H1 (cell line): ENCODE data around the gene TSC22D4. TPM values are rescaled to one million over a fixed set of nuclear protein-coding genes. Genes with fewer than 3 reads are reported as not detected.

Experiments used
- CBX5 ChIP-seq: fragments of 300-800, 300-1000 bp; sonication (generic); IDR thresholded peaks from 2 replicates; pipeline ENCODE4 v1.7.1; 2016; ENCODE audit warnings: antibody characterized with exemption, low read length, low read depth
- CBX8 ChIP-seq: fragments of 300-800, 300-1000 bp; sonication (generic); IDR thresholded peaks from 2 replicates; pipeline ENCODE4 v1.7.1; 2016; ENCODE audit warnings: low read depth, low read length, borderline replicate concordance
- CHD1 ChIP-seq: IDR thresholded peaks from 2 replicates; pipeline ENCODE4 v1.6.1; 2012; ENCODE audit warnings: low read depth, low read length, improper control_type of control experiment
- CREB1 ChIP-seq: IDR thresholded peaks from 2 replicates; pipeline ENCODE4 v1.6.1; 2012; ENCODE audit warnings: inconsistent platforms
- CTBP2 ChIP-seq: IDR thresholded peaks from 2 replicates; pipeline ENCODE4 v1.7.0; 2011; ENCODE audit warnings: borderline replicate concordance, mild to moderate bottlenecking, moderate library complexity, mixed read lengths, low read length; ENCODE audit not compliant: insufficient read depth, insufficient read length
- CTCF ChIP-seq, 3 experiments: IDR thresholded peaks; 1 replicate in 2 of 3; 2 replicates in 1 of 3; pipeline versions ENCODE4 v1.5.1 to v1.6.1; 2011; ENCODE audit warnings: low read length in 3 of 3, mild to moderate bottlenecking in 3 of 3, inconsistent platforms in 2 of 3, low read depth in 1 of 3, moderate library complexity in 1 of 3; ENCODE audit not compliant: insufficient read depth in 1 of 3; ENCODE audit errors: control extremely low read depth in 1 of 3
- EGR1 ChIP-seq: IDR thresholded peaks from 2 replicates; pipeline ENCODE4 v1.6.1; 2011; ENCODE audit warnings: low read depth, low read length, borderline replicate concordance
- HDAC6 ChIP-seq: IDR thresholded peaks from one replicate; pipeline ENCODE4 v1.7.1; 2012; ENCODE audit warnings: low read depth, mild to moderate bottlenecking, inconsistent platforms, low read length, moderate library complexity
- JUND ChIP-seq: IDR thresholded peaks from 2 replicates; pipeline ENCODE4 v1.6.1; 2011; ENCODE audit warnings: mild to moderate bottlenecking, improper control_type of control experiment, low read length
- KDM4A ChIP-seq: IDR thresholded peaks from one replicate; pipeline ENCODE4 v1.7.1; 2012; ENCODE audit warnings: low read depth, mild to moderate bottlenecking, moderate library complexity, low read length, inconsistent platforms; ENCODE audit not compliant: severe bottlenecking
- KDM5A ChIP-seq: fragments of 200-600 bp; IDR thresholded peaks from 2 replicates; pipeline ENCODE4 v1.7.1; 2012; ENCODE audit warnings: mild to moderate bottlenecking, low read length, inconsistent platforms, mixed read lengths
- NRF1 ChIP-seq: IDR thresholded peaks from 2 replicates; pipeline ENCODE4 v1.6.1; 2011; ENCODE audit warnings: mild to moderate bottlenecking, low read depth, low read length, improper control_type of control experiment
- POLR2A ChIP-seq, 2 experiments: IDR thresholded peaks; 1 replicate in 1 of 2; 2 replicates in 1 of 2; pipeline ENCODE4 v1.6.1; 2011; ENCODE audit warnings: low read depth in 2 of 2, low read length in 2 of 2, mild to moderate bottlenecking in 2 of 2; ENCODE audit errors: control extremely low read depth in 1 of 2
- POU5F1 ChIP-seq: IDR thresholded peaks from 2 replicates; pipeline ENCODE4 v1.6.1; 2011; ENCODE audit warnings: low read depth, mild to moderate bottlenecking, low read length, moderate library complexity
- RBBP5 ChIP-seq: IDR thresholded peaks from 2 replicates; pipeline ENCODE4 v1.7.1; 2012; ENCODE audit warnings: low read depth, mild to moderate bottlenecking, inconsistent platforms, low read length, moderate library complexity, borderline replicate concordance
- SIN3A ChIP-seq, 2 experiments: IDR thresholded peaks in 1 of 2; conservative IDR thresholded peaks in 1 of 2; 2 replicates each; pipeline ENCODE4 v1.6.1; 2011 to 2012; ENCODE audit warnings: low read length in 2 of 2, improper control_type of control experiment in 1 of 2, low read depth in 1 of 2, mild to moderate bottlenecking in 1 of 2
- SIX5 ChIP-seq: IDR thresholded peaks from 2 replicates; pipeline ENCODE4 v1.6.1; 2011; ENCODE audit warnings: mild to moderate bottlenecking, low read depth, low read length
- SUZ12 ChIP-seq: fragments of 200-600 bp; sonication (generic); IDR thresholded peaks from 2 replicates; pipeline ENCODE4 v1.6.1; 2012; ENCODE audit warnings: mild to moderate bottlenecking, inconsistent platforms, low read length, moderate library complexity, mixed read lengths
- TAF1 ChIP-seq: IDR thresholded peaks from 2 replicates; pipeline ENCODE4 v1.6.1; 2011; ENCODE audit warnings: mild to moderate bottlenecking, low read depth, low read length
- TBP ChIP-seq: IDR thresholded peaks from 2 replicates; pipeline ENCODE4 v1.6.1; 2011; ENCODE audit warnings: low read depth, low read length, improper control_type of control experiment
- YY1 ChIP-seq: IDR thresholded peaks from 2 replicates; pipeline ENCODE4 v1.6.1; 2011; ENCODE audit warnings: low read depth, mild to moderate bottlenecking, low read length
- ZNF274 ChIP-seq: IDR thresholded peaks from 2 replicates; pipeline ENCODE4 v1.7.0; 2012; ENCODE audit warnings: low read length, borderline replicate concordance; ENCODE audit errors: extremely low read depth
- polyA plus RNA-seq, 7 experiments: library from polyadenylated mRNA; depleted of rRNA in 3 of 7; stranded (reverse) in 5 of 7; unstranded in 2 of 7; fragments of >200 nt in 5 of 7; fragments of 200-250 nt in 2 of 7; gene quantifications; 1 replicate in 5 of 7; 2 replicates in 1 of 7; 4 replicates in 1 of 7; pipeline versions ENCODE4 v1.2.1 to v1.2.3, GENCODE V29; 2011 to 2013; ENCODE audit warnings: missing spikeins in 2 of 7, mixed read lengths in 2 of 7
- total RNA-seq: library from RNA; stranded (reverse); fragmentation: NEBNext Ultra II Directional; extraction: Animal tissue kit (Norgen Biotek cat#: 25700); gene quantifications from 2 replicates; pipeline ENCODE4 v1.2.1, GENCODE V29; 2021
- TF ChIP-seq, protein P1 (sequence below): IDR thresholded peaks from 2 replicates; pipeline ENCODE4 v1.6.1; 2012; ENCODE audit warnings: inconsistent platforms

The TSC22D4 gene
- total and polyA plus RNA-seq, 2 of the 8 experiments (the other 6 are each of a cell fraction or from before 2014, with no cell fraction given) = 13.2 to 20.3 TPM

- TF ChIP-seq POU5F1 = no peak
- TF ChIP-seq JUND = peak; percentile 30; the same call in 1 of the 2 replicates
- TF ChIP-seq CBX5 = no peak
- TF ChIP-seq TAF1 = peak; percentile 63; the same call in 1 of the 2 replicates
- TF ChIP-seq RBBP5 = no peak
- peak; percentile 19 for TF ChIP-seq EGR1
- TF ChIP-seq HDAC6 = no peak
- TF ChIP-seq KDM5A = no peak
- TF ChIP-seq CBX8 = no peak
- TF ChIP-seq SIN3A (conservative IDR thresholded peaks at IDR 0.05 in 1 of 2, IDR thresholded peaks at IDR 0.05 in 1 of 2; ENCODE audit: low read depth in 1 of 2, low read length in 2 of 2) = peak; percentile 75 to 91; a peak in 3 of 4 replicates
- no peak for TF ChIP-seq SUZ12
- no peak for TF ChIP-seq NRF1
- TF ChIP-seq, protein P1, sequence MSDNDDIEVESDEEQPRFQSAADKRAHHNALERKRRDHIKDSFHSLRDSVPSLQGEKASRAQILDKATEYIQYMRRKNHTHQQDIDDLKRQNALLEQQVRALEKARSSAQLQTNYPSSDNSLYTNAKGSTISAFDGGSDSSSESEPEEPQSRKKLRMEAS = 0 out of 2 replicates have a peak, but pooled peaks have one; percentile 34
- TF ChIP-seq ZNF274 = no peak
- TF ChIP-seq SIX5 = no peak
- no peak for TF ChIP-seq CHD1
- TF ChIP-seq CREB1 = no peak
- TF ChIP-seq POLR2A (IDR thresholded peaks at IDR 0.05; ENCODE audit: control extremely low read depth in 1 of 2, low read depth in 2 of 2, low read length in 2 of 2) = no peak; a peak in 1 of 3 replicates
- TF ChIP-seq KDM4A = peak; percentile 81
- TF ChIP-seq CTCF (IDR thresholded peaks at IDR 0.05; ENCODE audit: control extremely low read depth in 1 of 3, insufficient read depth in 1 of 3, low read depth in 1 of 3, low read length in 3 of 3) = peak in 1 of 3 experiments; percentile 7; a peak in 1 of 4 replicates
- TF ChIP-seq YY1 = no peak
- no peak for TF ChIP-seq CTBP2
- TF ChIP-seq TBP = peak; percentile 63; the same call in 1 of the 2 replicates
These were observed at the start of gene TSC22D4 (continued) for GRCh38 chr7:100478958-100479660.
